GM21526 (cell line): ENCODE measurements around the gene MYO1B.

ENCODE experiments used
- ATAC-seq: cut with Tn5 transposase; IDR thresholded peaks from one replicate; pipeline ENCODE4 v1.9.1; 2021; ENCODE audit warnings: moderate library complexity; ENCODE audit not compliant: unreplicated experiment, low FRiP score

The MYO1B gene

GRCh38 chr2:191351921-191352320 lies 106.7 kb downstream of the MYO1B start:
- no peak for ATAC-seq

DNA sequence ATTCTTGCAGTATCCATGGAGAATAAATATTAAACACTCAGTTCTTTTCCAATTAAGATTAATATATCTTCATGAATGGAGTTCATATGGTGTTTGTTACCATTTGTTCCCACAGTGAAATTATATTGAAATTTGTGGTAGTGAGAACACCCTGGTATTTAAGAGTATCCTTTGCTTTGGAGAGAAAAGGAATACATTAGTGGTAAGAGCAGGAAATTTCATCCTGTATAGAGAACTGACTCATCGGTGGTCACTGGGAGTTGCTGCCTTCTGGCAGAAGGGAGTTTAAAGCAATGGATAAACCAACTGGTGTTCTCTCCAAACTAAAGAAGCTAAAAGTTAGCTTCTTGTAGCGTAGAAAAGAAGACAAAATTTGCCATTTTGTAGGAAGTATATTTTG lies 107.3 kb downstream of the MYO1B start:
- ATAC-seq: no peak

DNA sequence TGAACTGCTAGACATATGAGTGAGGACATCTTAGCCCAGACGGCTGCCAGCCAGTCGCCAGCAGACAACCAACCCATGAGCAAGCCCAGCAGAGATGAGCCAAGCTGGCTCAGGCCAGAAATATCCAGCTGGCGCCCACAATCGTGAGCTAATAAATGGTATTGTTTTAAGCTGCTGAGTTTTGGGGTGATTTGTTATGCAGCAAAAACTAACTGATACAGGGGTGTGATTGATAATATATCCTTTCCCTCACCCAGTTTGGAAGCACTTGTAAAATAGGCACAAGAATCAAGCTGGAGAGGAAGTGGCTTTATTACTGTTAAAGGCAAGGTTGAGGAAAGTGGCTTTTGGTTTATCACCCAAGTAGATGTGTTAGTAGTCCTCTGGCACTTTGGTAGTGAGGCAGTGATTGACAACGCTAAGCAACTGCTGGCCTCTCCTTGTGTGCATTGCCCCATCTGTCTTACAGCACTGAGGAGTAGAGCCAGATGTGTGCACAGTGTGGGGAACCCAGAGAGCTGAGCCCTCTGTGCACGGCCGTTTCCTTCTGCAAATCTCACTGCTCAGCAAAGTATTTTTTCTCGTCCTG lies 110.1 kb downstream of the MYO1B start:
- ATAC-seq: no peak

GRCh38 chr2:191357678-191358077 lies 112.5 kb downstream of the MYO1B start:
- no peak for ATAC-seq

GRCh38 chr2:191358325-191359025 lies 113.3 kb downstream of the MYO1B start:
- ATAC-seq: no peak

DNA sequence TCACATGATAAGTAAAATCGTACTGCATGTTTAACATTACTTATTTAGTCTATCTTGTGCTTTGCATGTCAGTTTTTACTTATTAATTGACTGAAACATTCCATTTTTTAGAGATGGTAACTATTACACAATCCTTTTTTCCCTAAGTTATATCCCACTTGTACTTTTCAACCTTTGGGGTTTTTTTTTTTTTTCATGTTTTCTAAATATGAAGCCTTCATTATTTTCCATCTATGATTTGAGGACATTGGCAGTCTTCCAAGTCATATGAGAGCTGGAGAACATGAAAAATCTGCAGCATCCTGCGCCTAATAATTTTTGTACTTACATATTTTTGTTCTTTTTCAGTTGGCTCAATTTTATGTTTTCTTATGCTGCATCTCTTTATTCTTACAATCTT lies 113.9 kb downstream of the MYO1B start:
- no peak for ATAC-seq

GRCh38 chr2:191360918-191361317 lies 115.7 kb downstream of the MYO1B start:
- no peak for ATAC-seq

DNA sequence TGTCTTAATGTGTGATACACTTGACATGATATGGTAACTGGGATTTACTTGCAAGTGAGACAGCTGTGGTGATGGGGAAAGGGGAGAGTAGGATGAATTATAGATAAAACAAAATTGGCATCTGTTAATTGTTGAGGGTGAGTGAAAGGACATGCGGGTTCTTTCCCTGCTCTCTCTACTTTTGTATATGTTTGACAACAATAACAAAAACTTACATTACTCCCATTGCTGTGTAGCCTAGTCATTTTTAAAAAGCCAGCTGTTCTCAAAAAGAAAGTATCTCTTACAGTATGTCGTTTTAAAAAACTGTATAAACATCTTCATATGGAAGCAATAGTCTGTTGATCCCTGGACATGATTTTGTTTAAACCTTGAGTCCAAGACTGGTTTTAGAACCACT lies 117.6 kb downstream of the MYO1B start:
- ATAC-seq: no peak

DNA sequence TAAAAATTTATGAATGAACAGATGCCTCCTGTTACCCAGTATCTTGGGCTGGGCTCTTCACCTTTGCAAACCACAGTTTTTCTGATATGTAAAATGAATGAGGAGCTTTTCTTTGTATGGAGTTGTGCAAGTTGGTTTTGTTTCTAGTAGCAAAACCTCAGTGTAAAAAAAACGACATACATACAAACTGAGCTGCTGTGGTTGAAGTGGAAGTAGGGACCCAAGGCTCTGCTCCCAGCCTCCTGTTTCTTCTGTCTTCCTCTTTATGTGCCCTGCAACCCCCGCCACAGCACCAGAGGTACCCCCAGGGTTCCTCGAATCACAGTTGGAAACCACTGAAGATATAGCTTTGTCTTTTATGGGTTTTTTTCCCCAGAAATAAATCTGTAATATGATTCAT lies 118.1 kb downstream of the MYO1B start:
- no peak for ATAC-seq

DNA sequence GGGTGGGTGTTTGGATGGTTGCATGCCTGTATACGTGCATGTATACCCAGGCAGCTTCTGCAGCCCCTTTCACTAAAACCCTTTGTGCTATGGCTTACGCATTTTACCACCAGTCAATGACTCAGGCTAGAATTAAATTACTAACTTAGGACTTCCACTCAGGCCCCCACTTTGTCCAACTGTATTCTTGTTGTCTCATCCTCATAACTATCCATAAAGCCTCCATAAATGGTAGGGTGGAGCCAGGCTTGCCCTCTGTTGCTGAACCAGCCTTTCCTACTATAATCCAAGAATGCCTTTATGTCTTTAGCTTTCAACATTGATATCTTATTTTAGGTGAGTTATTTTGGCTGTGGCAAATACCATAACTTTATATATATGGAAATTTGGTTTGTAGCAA lies 119.9 kb downstream of the MYO1B start:
- ATAC-seq: no peak

DNA sequence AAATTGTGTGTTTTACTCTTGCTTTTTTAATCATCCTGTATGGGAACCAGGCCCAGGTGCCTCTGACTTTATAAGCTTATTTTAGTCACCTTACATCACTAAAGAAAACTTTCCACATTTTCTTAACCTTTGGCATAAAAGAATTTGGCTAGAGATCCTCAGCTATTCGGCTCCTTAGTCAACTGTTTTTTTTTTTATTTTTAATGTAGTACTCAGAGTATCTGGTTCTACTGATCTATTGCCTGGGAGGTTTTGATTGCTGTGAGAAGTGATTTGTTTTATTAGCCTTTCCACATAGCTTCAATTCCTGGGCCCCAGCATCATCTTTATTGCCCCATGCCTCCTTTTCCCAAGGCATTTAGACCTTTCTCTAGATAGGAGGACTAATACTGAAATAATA lies 121.0 kb downstream of the MYO1B start:
- no peak for ATAC-seq

DNA sequence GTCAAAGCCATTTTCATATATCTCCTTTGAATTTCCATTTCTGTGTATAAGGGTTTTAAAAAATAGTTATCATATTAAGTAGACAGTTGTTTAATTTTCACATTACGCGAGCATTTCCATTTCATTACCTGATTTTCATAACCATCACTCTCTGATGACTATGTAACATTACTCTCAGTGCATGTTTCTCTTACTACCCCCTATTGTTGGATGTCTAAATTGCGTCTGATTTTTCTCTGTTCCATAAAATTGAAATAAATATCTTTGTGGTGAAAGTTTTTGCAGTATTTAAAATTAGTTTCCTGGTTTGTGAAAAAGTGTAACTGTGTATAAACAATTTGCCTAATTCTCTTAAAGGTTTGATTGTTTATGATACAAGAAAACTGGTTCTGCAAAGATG lies 123.8 kb downstream of the MYO1B start:
- ATAC-seq: no peak

DNA sequence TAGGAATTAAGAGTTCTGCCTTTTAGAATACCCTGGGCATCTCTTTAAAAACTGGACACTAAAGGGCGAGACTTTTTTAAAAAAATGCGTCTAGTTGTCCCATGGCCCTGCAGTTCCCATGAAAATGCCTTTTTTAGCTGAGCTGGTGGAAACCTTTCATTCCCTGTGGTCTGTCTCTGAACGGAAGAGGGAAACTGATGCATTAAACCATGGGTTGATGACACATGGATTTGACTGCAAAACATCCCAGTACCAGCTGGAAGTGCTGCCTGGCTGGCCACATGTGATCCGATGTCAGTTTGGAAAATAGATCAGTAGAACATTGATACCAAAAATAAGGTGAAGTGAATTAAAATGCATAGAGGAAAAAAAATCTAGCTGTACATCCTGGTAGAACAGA lies 129.2 kb downstream of the MYO1B start:
- ATAC-seq: no peak

DNA sequence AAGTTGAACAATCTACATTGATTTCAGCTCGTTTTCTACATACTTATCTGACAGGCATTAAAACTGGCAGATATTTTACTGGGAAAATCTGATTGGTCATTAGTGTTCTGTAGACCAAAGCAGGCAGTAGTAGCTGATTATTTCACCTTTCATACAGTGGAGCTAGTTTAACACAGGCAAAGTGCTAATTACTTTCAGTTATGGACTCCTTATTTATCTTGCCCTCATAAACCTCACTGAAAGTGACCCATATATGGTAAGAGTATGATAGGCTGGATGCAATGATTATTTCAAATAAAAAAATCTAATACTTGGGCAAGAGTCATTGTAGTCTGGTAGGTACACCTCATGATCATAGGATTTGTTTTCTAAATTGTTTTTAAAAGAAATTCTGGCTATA lies 129.7 kb downstream of the MYO1B start:
- no peak for ATAC-seq

- no peak for ATAC-seq
Measured at GRCh38 chr2:191376981-191377629, 131.9 kb downstream of the MYO1B start.

GRCh38 chr2:191379375-191379774 lies 134.2 kb downstream of the MYO1B start:
- no peak for ATAC-seq

DNA sequence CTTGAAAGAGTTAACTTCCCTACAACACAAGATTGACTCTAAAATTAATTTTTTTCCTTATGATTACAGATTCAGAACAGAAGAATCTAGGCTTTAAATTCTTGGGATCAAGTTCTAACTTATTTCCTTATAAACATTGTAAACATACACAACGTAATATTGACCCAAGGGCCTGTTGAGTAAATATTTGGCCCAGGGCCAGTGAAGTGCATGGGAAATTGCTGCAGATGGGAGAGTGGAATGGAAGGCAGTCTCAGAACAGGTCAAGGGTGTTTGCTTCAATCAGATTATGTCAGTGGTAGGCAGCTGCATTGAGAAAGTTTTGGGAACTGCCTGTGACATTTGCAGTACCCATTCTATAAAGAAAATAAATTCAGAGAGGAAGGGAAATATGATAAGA lies 137.6 kb downstream of the MYO1B start:
- no peak for ATAC-seq

GRCh38 chr2:191383486-191383885 lies 138.3 kb downstream of the MYO1B start:
- ATAC-seq: no peak

GRCh38 chr2:191384829-191385228 lies 139.6 kb downstream of the MYO1B start:
- no peak for ATAC-seq

GRCh38 chr2:191385416-191386160 lies 140.4 kb downstream of the MYO1B start:
- ATAC-seq: no peak

DNA sequence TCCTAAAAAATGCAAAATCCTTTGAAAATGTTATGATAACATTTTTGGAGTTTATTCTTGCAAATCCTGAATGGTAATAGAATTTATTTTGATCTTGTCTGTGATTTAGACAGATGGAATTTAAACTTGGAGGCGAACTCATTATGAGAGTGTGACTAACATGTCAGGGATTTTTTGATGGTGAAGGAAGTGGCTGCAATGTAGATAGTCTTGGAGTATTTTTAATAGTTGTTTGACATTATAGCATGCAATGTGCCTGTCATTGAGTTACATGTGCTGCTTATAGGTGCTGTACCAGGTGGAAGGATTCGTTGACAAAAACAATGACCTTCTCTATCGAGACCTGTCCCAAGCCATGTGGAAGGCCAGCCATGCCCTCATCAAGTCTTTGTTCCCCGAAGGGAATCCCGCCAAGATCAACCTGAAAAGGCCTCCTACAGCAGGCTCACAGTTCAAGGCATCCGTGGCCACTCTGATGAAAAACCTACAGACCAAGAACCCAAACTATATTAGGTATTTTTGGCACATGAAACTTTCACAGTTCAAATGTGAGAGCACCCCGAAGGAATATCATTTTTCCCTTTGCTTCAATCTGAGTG lies 141.8 kb downstream of the MYO1B start:
- ATAC-seq: no peak
